ENCODE results near the gene CLMN. TPM values are rescaled to one million over a fixed set of nuclear protein-coding genes. Genes with fewer than 3 reads are reported as not detected.

Gene CLMN
- total RNA-seq, 1 donor from 2014 or later: 19.6 TPM

GRCh38 chr14:95261616-95262510 lies 57.8 kb downstream of the CLMN start:
- no peak overlapping the region for H3K4me3 ChIP-seq
- DNase-seq (ENCODE audit: extremely low spot score in 2 of 2): peak in 1 of 2 donors; percentile 74
- intact Hi-C loops (cut with DNase I): no loop called here
- no peaks in the 10 kb centered on the region for H3K9me3 ChIP-seq
- no peak for TF ChIP-seq POLR2A (IDR thresholded peaks at IDR 0.05)
- TF ChIP-seq POLR2AphosphoS5 (IDR thresholded peaks at IDR 0.05; ENCODE audit: insufficient read depth in 1 of 2, low read depth in 1 of 2): no peak
- TF ChIP-seq, protein P1, sequence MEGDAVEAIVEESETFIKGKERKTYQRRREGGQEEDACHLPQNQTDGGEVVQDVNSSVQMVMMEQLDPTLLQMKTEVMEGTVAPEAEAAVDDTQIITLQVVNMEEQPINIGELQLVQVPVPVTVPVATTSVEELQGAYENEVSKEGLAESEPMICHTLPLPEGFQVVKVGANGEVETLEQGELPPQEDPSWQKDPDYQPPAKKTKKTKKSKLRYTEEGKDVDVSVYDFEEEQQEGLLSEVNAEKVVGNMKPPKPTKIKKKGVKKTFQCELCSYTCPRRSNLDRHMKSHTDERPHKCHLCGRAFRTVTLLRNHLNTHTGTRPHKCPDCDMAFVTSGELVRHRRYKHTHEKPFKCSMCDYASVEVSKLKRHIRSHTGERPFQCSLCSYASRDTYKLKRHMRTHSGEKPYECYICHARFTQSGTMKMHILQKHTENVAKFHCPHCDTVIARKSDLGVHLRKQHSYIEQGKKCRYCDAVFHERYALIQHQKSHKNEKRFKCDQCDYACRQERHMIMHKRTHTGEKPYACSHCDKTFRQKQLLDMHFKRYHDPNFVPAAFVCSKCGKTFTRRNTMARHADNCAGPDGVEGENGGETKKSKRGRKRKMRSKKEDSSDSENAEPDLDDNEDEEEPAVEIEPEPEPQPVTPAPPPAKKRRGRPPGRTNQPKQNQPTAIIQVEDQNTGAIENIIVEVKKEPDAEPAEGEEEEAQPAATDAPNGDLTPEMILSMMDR (IDR thresholded peaks at IDR 0.05): no peak
- H3K4me1 ChIP-seq: peaks cover 35% of the 10 kb centered on the region
- H3K36me3 ChIP-seq: no peaks in the 10 kb centered on the region
- no peaks in the 10 kb centered on the region for H3K27me3 ChIP-seq
- no peak overlapping the region for H3K27ac ChIP-seq

DNA sequence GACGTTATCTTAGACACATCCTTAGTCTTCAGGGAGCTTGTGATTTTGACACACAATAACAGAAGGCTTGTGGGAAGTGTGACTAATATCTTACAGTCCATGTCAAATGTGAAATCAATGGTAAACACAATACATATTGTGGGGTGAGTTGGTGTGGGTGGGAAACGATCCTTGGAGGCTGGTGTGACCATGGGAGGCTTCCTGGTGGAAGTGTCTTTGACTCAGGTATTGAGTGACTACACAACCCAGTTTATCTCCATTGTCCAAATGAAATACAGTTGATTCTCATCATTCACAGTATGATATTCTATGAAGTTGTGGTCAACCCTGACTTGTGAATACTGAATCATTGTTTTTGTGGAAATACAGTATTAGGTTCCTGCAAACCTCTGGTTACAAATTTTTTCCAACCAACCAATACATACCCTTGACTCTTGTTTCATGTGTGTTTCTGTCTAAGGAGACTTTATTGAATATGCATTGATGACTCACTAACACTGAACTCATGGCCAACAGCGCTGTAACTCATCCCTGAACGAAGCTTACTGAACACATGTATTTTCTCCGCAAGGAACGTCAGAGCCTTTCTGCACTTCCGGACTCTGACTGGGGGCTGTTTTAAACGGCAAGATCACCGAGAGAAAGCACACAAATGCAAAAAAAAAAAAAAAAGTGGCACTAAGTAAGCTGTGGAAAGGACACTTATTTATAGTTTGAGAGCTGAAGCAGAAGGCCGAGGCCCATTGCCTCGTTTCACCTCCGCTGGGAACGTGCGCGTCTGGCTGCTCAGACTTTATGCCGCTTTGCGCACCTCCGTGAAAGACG lies 59.0 kb downstream of the CLMN start:
- Histone ChIP-seq H3K9me3 (no peaks in the 10 kb centered on the region), H3K4me1 (peaks cover 42% of the 10 kb centered on the region), H3K4me3 (no peak overlapping the region), H3K27ac (no peak overlapping the region), H3K27me3 (no peaks in the 10 kb centered on the region), H3K36me3 (no peaks in the 10 kb centered on the region)
- no peak for DNase-seq (ENCODE audit: extremely low spot score in 2 of 2)
- TF ChIP-seq POLR2A (IDR thresholded peaks at IDR 0.05) (no peak), POLR2AphosphoS5 (IDR thresholded peaks at IDR 0.05; ENCODE audit: insufficient read depth in 1 of 2, low read depth in 1 of 2) (no peak)
- TF ChIP-seq, protein P1 (IDR thresholded peaks at IDR 0.05): no peak
- intact Hi-C loops (cut with DNase I): no loop called here

DNA sequence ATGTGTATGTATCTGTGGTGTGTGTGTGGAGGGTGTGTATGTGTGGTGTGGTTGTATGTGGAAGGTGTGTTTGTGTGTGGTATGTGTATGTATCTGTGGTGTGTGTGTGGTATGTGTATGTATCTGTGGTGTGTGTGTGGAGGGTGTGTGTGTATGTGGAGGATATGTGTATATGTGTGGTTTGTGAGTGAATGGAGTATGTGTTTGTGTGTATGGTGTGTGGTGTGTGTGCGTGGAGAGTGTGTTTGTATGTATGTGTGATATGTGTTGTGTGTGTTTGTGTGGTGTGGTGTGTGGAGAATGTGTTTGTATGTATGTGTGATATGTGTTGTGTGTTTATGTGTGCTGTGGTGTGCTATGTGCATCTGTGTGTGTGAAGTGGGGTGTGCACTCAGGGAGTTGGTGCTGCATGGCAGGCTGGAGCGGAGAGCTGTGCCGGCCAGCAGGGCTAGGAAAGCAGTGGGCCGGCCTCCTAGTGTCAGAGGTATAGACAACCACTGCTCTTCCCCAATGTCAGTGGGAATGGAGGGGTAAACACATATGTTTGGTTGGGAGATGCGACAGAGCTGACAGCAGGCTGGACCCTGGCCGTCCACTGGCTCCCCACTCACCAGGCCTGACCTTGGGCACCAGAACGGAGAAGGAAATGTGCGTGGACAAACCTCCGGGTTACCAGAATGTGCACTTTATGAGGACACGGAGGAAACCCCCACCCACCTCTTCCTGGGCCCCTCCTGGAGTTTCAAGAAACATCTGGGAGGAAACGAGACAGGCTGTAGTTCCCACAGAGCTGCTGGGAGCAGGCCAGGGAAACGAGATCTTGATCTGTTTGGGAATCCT lies 60.7 kb downstream of the CLMN start:
- intact Hi-C loops (cut with DNase I): no loop called here

GRCh38 chr14:95258156-95258555 lies 61.6 kb downstream of the CLMN start:
- Histone ChIP-seq H3K4me3 (no peak overlapping the region), H3K27ac (no peak overlapping the region), H3K36me3 (no peaks in the 10 kb centered on the region), H3K4me1 (peaks cover 40% of the 10 kb centered on the region), H3K9me3 (no peaks in the 10 kb centered on the region), H3K27me3 (no peaks in the 10 kb centered on the region)
- TF ChIP-seq, protein P1 (IDR thresholded peaks at IDR 0.05): no peak
- TF ChIP-seq POLR2A (IDR thresholded peaks at IDR 0.05) (no peak), POLR2AphosphoS5 (IDR thresholded peaks at IDR 0.05; ENCODE audit: insufficient read depth in 1 of 2, low read depth in 1 of 2) (no peak)
- peak in 1 of 2 donors; percentile 64 for DNase-seq (ENCODE audit: extremely low spot score in 2 of 2)
- intact Hi-C loops (cut with DNase I): no loop called here

More for the DNA sequence above, 60.7 kb downstream of the CLMN start:
- Histone ChIP-seq H3K27ac (no peak overlapping the region), H3K36me3 (no peaks in the 10 kb centered on the region), H3K27me3 (no peaks in the 10 kb centered on the region), H3K4me1 (peaks cover 40% of the 10 kb centered on the region), H3K4me3 (no peak overlapping the region), H3K9me3 (no peaks in the 10 kb centered on the region)
- no peak for TF ChIP-seq POLR2A (IDR thresholded peaks at IDR 0.05)
- TF ChIP-seq, protein P1 (IDR thresholded peaks at IDR 0.05): no peak
- peak in 1 of 2 donors; percentile 55 for DNase-seq (ENCODE audit: extremely low spot score in 2 of 2)

Data from vagina (tissue), 2 donors.